NCI-H524 treated with DMSO at 0.1 percent for 48 hours (cell line): Measurements from ENCODE around the gene ADA.
"Not testable (repeated sequence)": the region's sequence is repeated elsewhere in the genome, so short reads cannot be mapped to it uniquely, and the experiment has no call there.

Experiments used
- DNase-seq: peaks from one replicate; lab custom pipeline; 2025; lab: John Stamatoyannopoulos, UW

Gene ADA

DNA sequence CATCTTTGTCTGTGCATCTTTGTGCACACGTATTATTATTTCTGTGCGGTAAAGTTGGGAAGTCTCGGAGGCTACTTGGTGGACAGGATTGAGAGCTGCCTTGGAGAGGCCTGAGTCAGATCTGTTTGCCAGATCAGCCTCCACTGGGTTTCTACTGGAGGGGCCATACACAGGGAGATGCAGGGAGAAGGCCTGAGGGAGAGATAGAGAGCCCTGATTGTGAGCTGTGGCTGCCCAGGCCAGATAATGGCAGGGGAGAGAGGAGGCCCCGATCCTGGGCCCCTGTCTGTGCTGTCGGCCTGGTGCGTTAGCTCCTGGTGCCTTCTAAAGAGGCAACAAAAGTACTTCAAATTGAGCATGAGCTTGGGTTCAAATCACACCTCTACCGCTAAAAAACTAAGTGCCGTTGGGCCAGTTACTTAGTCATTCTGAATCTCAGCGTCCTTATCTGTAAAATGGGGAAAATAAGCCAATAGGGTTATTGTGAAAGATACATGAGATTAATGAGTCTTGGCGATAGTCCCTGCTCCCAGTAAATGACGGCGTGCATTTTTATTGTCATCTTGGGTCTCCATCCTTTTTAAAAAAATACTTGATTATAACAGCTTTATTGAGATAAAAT is 27.6 kb upstream of the ADA start:
- no peak for DNase-seq

DNA sequence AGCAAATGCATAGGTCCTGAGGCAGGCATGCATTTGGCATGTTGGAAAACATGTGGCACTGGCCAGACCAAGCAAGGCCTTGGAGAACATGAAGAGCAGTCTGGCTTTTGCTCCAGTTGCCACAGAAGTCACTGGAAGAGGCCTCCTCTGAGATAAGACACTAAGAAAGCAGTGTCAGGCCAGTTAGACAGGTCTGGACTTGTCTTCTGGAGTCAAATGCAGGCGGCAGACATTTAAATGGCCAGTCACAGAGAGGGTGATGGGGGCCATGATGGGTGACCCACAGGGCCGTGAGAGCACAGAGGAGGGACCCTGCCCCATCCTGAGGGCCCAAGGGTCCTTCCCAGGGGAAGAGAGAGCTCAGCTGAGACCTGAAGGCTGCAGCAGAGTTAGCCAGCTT is 26.7 kb upstream of the ADA start:
- no peak for DNase-seq

DNA sequence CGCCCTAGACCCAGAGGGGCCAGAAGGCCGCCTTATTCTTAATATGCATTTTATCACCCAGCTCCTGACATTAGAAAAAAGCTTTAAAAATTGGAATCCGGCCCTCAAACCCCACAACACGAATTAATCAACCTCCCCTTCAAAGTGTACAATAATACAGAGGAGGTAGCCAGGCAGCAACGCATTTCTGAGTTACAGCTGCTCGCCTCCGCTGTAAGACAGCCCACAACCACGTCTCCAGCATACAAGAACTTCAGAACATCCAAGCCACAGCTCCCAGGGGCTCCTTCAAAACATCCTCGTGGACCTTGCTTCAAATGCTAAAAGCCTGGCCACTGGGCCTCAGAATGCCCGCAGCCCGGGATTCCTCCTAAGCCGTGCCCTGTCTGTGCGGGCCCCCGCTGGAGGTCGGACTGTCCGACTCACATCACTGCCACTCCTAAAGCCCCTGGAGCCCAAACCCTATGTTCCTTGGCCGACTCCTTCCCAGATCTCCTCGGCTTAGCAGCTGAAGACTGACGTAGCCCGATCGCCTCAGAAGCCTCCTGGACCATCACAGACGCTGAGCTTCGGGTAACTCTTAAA is 20.9 kb upstream of the ADA start:
- DNase-seq, result not testable (repeated sequence)

DNA sequence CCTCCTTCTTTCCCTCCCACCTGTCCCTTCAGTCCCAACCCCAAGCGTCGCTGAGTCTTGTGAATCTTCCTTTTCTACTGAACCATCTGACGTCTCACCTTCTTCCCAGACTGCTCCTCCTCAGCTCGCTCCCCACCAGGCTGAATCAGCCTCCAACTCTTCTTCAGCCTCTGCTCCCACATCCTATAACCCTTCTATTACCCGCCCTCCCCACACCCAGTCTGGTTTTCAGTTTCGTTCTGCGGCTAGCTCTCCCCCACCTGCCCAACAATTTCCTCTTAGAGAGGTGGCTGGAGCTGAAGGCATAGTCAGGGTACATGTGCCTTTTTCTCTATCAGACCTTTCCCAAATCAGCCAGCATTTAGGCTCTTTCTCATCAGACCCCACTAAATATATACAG is 20.0 kb upstream of the ADA start:
- not testable (repeated sequence) for DNase-seq

DNA sequence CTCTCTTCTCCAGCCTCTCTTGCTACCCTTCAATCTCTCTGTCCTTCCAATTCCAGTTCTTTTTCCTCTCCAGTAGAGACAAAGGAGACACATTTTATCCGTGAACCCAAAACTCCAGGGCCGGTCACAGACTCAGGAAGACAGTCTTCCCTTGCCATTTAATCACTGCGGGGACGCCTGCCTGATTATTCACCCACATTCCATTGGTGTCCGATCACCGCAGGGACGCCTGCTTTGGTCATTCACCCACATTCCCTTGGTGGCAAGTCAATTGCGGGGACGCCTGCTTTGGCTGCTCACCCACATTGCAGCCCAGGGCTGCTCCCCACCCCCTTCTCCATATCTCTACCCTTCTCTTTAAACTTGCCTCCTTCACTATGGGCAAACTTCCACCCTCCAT is 19.4 kb upstream of the ADA start:
- not testable (repeated sequence) for DNase-seq

DNA sequence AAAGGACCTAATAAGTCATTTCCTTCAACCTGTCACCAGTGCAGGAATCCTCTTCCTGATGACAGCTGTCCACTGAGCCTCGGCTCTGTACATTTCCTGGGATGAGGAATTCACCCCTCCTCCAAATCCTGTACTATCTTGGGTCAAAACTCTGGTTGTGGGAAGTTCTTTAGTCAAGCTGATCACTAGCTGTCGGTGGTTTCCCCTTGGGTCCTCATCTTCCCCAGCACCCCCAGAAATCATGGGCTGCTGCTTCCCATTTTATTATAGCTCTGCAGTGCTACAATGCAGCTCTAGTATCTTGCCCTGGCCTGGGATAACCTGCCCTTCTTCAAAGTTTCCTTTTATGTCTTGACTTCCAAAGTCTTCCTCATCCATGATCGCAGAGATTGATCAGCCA is 14.6 kb upstream of the ADA start:
- no peak for DNase-seq

DNA sequence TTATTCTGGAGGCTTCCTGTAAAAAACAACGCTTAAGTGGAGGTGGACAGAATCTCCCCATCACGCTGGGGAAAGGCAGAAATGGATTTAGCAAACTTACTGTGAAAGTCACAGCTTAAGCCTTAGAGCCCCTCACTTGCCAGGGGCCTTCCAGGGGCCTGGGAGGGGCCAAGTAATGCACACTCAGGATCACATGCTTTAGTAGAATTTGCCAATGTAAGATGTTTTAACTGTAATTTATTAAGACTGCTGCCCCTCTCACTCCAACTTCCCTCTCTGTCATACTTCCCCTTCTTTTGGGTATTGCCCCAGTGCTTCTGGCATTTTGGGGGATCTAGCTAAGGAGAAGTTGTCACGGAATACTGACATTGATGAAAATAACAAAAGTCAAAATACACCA is 12.6 kb upstream of the ADA start:
- DNase-seq, result no peak

DNA sequence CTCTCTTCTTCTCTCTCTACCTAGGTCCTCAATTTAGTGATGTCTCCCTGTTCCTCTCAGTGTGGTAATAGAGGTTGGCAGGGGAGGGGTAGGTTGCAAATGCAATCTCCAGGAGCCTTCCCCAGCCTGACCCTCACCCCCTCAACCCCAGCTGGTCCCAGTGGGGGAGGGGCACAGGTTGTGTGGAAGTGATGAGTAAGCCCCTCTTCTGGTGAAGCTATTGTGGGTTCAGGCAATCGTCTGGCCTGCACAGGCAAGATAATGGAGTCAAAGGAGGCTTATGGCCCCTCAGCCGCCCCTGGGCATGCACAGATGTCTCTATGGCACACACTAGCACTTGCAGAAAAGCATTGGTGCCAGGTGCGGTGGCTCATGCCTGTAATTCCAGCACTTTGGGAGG is 10.8 kb upstream of the ADA start:
- no peak for DNase-seq

DNA sequence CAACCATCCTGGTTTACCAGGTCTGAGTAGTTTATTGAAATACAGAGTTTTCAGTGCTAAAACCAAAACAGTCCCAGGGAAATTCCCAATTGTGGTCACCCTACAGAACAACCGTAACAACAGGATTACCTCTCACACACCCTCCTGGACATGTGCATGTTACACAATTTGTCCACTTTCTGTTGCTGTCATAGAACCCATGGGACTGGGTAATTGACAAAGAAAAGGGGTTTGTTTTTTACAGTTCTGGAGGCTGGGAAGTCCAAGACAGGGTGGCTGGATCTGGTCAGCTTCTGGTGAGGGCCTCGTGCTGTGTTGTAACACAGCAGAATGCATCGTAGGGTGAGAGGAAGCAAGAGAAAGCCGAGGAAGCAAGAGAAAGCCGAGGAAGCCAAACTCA is 9.1 kb upstream of the ADA start:
- DNase-seq, result no peak

DNA sequence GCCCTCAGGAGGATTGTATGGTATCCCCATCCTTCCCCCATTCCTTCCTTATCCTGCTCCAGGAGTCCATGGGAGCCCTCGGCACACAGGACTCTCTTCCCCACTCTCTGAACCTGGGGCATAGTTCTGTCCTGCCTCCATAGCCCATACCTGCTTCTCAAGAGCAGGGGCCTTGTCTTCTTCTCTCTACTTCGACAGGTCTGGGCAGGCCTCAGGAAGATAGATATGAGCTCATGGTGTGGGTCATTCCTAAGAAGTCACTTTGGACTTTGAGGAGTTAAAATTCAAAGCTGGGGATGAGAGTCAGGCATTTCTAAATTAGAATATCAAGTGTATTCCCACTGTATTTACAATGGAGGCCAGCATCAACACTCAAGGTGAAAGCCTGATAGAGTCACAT is 8.4 kb upstream of the ADA start:
- no peak for DNase-seq

DNA sequence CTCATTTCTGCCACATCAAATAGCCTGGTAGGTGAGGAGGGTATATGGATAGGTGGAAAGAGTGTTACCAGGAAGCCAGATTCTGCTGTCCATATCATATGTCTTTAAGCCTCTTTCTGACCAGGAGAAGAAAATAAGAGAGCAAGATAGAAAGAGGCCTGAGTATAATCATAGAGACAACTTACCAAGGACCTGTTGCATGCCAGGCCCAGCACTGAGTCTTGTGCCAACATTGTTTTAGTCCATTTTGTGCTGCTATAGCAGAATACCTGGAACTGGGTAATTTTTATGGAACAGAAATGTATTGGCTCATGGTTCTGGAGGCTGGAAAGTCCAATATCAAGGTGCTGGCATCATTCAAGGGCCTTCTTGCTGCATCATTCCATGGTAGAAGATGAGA is 7.3 kb upstream of the ADA start:
- DNase-seq, result no peak

DNA sequence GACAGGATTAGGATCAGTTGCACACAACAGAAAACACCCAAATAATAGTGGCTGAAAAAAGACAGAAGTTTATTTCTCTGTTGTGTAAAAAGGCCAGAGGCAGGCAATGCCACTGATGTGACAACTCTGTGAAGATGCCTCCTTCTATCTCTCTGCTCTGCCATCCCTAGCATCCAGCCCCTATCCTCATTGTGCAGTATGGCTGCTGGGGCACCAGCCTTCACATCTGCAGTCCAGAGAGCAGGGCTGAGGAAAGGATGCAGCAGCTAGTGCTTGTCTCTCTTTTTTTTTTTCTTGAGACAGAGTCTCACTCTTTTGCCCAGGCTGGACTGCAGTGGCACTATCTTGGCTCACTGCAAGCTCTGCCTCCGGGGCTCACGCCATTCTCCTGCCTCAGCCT is 6.4 kb upstream of the ADA start:
- no peak for DNase-seq

DNA sequence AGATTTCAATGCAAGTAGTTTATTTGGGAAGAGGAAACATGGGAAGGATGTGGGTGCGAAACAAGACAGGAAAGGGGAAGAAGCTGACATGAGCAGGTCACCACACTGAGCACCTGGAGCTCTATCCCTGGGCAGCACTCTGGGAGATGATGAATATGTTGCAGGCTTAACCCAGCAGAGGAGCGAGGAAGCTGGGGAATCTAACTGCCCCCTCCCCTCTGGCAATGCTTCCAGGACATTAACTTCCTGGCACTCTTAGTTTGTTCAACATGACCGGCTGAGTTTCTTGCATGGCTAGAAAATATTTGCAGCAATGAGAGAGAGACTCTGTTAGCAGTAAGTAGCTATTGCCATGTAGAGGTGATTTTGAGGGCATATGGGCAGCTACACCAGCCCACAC is 4.9 kb upstream of the ADA start:
- no peak for DNase-seq

DNA sequence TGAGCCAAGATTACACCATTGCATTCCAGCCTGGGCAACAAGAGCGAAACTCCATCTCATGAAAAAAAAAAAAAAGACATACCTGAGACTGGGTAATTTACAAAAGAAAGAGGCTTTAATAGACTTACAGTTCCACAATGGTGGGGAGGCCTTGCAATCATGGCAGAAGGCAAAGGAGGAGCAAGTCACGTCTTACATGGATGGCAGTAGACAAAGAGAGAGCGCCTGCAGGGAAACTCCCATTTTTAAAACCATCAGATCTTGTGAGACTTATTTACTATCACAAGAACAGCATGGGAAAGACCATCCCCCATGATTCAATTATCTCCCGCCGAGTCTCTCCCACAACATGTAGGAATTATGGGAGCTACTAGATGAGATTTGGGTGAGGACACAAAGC is 2.7 kb upstream of the ADA start:
- DNase-seq, result not testable (repeated sequence)

DNA sequence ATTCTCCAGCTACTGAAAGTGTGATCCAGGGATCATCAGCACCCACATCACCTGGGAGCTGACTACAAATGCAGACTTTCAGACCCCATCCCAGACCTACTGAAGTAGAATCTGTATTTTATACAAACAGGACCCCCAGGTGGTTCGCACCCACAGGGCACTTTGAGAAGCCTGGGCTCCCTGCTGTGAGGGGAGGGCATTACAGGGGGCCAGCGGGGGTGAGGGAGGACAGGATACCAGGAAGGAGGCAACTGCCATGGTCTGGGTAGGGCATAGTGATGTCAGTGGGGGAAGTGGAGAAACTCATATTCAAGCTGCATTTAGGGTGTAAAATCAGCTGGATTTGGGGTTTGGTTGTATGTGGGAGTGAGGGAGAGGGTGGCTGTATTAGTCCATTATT is 2.0 kb upstream of the ADA start:
- DNase-seq, result no peak

DNA sequence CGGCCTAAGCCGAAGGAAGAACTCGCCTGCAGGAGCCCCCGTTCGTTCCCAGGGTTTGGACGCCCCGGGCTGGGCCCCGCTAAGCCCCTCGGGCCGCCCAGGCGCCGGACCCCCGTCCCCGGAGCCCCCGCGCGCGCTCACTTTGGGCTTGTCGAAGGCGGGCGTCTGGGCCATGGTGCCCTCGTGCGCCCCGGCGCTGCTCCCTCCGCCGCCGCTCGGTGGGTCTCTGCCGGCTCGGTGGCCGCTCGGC is 140 bp downstream of the ADA start:
- no peak for DNase-seq

DNA sequence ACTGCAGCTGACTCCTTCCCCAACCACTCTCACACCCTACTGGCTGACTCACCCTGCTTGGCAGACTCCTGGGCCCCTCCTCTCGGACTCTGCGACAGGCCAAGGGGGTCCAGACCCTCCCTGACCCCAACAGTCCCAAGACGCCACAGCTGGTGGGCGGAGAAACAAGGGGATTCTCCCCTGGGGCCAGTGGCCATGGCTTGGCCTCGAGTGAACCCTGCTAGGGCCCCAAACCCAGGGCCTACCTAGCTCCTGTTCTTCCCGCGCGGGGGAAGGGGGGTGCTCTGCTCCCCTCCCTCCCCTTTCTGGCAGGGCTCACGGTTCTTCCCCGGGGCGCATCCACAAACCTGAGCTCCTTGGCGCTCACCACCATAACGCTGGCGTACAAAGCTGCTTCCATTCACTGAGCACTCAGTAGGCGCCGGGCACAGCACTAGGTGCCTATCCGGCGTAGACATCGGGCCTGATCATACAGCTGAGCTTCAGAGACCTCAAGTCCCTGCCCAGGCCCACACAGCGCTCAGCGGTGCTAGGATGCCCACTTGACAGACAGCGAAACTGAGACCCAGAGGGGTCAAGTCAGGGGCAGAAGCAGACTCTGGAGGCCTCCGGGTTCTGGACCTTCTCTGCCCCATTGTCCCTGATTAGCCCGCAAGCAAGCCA is 597 bp downstream of the ADA start:
- no peak for DNase-seq

DNA sequence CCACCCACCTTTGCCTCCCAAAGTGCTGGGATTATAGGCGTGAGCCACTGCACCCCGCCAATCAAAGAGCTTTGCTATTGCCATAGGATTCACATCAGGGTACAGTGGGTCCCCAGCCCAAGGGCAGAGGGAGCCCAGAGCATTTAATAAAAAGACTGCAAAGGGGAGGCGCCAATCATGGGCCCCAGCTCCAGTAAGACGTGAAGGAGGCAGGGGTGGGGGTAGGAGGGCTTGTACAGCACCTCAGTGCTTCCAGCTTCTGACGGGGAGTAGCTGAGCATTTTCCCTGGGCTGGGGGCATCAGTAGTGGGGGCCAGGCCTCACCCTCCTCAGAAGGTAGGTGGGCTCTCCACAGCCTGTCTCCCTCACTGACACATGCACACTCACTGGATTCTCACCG is 1.5 kb downstream of the ADA start:
- DNase-seq, result no peak

DNA sequence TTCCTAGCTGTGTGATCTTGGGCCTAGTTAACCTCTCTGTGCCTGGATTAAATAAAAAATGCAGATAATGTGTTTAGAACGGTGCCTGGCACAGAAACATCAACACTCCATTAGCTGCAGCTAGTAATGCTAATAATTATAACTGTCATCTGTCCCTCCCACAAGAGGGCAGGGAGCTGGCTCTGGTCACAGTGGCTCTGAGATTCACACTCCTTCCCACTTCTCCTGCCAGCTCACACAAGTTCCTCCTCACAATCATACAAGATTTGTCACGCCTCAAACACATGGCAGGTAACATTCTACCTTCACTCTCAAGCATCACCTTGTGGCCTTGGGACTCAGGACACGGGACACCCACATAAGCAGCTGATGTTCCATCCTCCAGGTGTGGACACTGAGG is 2.4 kb downstream of the ADA start:
- DNase-seq, result no peak

DNA sequence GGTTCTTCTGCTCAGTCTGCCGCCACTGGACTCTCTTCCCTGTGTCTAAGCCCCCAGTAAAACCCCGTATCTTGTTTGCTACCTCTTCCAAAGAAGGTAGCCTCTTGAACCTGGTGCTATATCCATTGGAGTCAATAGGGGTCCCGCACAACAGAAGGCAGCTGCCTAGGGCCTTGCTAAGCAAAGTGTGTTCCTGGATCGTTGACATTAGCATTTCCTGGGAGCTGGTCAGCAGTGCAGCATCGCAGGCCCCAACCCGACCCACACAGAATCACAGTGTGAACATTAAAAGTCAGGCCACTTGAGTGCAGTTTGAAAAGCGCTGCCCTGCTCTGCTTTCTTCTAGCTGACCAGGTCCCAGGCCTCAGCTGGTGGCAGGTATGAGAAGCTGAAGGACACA is 2.9 kb downstream of the ADA start:
- DNase-seq, result no peak

DNA sequence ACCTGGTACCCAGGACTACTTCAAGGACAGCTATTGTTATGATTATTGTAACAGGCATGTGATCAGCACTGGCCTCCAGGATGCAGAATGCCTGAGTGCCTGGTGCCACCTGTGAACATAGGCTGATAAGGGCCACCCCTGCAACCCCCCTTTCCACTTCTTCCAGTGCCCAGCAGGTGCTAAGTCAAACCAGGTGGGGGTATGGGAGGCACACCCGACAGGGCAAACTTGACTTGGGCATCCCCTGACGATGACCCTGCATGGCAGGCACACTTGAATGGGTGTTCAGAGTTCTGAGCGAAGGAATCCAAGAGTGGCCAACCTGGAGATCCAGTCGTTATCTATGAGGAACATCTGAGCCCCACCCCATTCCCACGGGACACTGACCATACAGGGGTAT is 3.4 kb downstream of the ADA start:
- DNase-seq, result no peak

DNA sequence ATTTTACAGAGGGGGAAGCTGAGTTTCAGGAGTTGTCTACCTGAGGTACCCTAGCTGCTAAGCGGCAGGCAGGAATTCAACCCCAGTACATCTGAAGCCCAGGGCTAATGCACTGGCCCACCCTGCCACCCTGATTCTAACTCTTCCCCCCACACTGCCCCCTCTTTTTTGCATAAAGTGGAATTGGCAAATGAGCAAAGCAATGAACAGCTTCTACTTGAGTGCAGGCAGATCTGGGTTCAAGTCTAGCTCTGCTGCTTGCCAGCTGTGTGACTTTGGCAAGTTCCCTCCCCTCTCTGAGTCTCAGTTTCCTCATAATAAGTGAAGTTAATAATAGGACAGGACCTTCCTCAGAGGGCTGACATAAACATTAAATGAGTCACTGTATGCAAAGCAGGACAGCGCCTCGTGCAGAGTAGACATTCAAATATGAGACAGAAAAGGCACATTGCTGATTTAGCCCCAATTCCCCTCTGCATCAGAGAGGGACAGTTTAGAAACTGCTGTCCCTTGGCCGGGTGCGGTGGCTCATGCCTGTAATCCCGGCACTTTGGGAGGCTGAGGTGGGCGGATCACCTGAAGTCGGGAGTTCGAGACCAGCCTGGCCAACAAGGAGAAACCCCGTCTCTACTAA is 4.7 kb downstream of the ADA start:
- DNase-seq, result no peak

DNA sequence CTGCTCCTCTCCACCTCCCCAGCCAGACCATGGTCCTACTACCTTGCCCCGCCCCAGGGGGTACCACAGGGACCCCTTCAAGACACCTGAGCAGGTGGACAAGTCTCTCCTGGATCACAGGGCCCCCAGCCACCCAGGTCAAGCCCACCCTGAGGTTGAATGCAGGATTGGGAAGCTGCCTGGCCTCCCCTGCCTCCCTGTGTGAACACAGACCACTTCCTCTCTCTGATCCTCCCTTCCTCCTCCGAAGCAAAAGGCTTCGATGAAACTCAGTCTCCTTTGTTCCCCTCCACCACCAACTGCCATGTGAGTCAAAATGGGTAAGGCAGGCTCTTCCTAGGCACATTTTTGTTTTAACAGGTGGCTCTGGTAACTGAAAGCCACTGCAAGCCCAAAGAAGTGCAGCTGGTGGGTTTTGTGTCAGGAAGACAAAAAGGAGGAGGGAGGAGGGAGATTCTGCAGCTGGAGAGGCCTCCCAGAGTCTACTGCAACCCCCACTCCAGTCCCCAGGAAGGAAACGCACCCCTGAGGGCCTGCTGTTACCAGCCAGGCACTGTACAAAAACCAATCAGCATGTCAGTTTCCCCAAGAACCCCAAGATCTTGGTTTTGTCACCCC is 5.4 kb downstream of the ADA start:
- no peak for DNase-seq
